GM06990 (cell line): ENCODE results near the gene MYMK.

Experiments
- DNase-seq: peaks from one replicate; pipeline ENCODE4 v3.0.0-alpha.2; 2011; ENCODE audit not compliant: insufficient read length; ENCODE audit errors: extremely low read depth
- H3K27me3 ChIP-seq: replicated peaks from 2 replicates; pipeline ENCODE4 v1.6.0; 2011; ENCODE audit warnings: low read length; ENCODE audit not compliant: control insufficient read depth, insufficient read depth
- H3K36me3 ChIP-seq: 2 replicates; pipeline ENCODE4 v1.5.1; 2011; ENCODE audit warnings: low read length; ENCODE audit not compliant: control insufficient read depth, insufficient read depth
- H3K4me3 ChIP-seq: replicated peaks from 2 replicates; pipeline ENCODE4 v1.5.1; 2011; ENCODE audit warnings: low read depth, mild to moderate bottlenecking, control low read depth, low read length
- CTCF ChIP-seq: IDR thresholded peaks from 2 replicates; pipeline ENCODE4 v1.5.1; 2011; ENCODE audit warnings: low read length, control low read depth, mild to moderate bottlenecking, inconsistent platforms; ENCODE audit not compliant: insufficient read depth, poor library complexity, severe bottlenecking

Gene MYMK

GRCh38 chr9:133515240-133515610, 9.5 kb downstream of the MYMK start:
- Histone ChIP-seq H3K27me3 (peaks cover 4% of the 10 kb centered on the region; the same call in 1 of the 2 replicates), H3K36me3 (no peaks in the 10 kb centered on the region), H3K4me3 (no peak overlapping the region)
- DNase-seq = no peak
- TF ChIP-seq CTCF = no peak

- Histone ChIP-seq H3K27me3 (peaks cover 4% of the 10 kb centered on the region; the same call in 1 of the 2 replicates), H3K4me3 (no peak overlapping the region), H3K36me3 (no peaks in the 10 kb centered on the region)
- DNase-seq = no peak
- no peak for TF ChIP-seq CTCF
These were observed 10.1 kb downstream of the MYMK start for GRCh38 chr9:133514460-133515239.

GRCh38 chr9:133513214-133514100, 11.3 kb downstream of the MYMK start:
- TF ChIP-seq CTCF = no peak
- no peaks in the 10 kb centered on the region for H3K36me3 ChIP-seq
- DNase-seq = no peak
- H3K27me3 ChIP-seq = peaks cover 5% of the 10 kb centered on the region; the same call in 1 of the 2 replicates
- H3K4me3 ChIP-seq = no peak overlapping the region

- DNase-seq = no peak
- H3K4me3 ChIP-seq = no peak overlapping the region
- H3K36me3 ChIP-seq = no peaks in the 10 kb centered on the region
- H3K27me3 ChIP-seq = peaks cover 3% of the 10 kb centered on the region; the same call in 1 of the 2 replicates
- TF ChIP-seq CTCF = no peak
These were observed 12.2 kb downstream of the MYMK start for GRCh38 chr9:133512253-133513213.

- Histone ChIP-seq H3K36me3 (no peaks in the 10 kb centered on the region), H3K27me3 (peaks cover 3% of the 10 kb centered on the region; the same call in 1 of the 2 replicates), H3K4me3 (no peak overlapping the region)
- no peak for DNase-seq
- no peak for TF ChIP-seq CTCF
These were observed 13.2 kb downstream of the MYMK start for GRCh38 chr9:133511607-133512006.
